GM13977 (cell line): ENCODE results near the gene RGS16.

ENCODE experiments used
- DNase-seq: peaks from one replicate; pipeline ENCODE4 v3.0.0; 2012; ENCODE audit warnings: low spot score
- CTCF ChIP-seq: IDR thresholded peaks from 2 replicates; pipeline ENCODE4 v1.5.1; 2012; ENCODE audit warnings: mild to moderate bottlenecking, control low read depth; ENCODE audit not compliant: insufficient read depth; ENCODE audit errors: extremely low read depth, missing control alignments
- in situ Hi-C: fragments of 300-500 bp; cut with MboI; formaldehyde crosslinking; loops from one replicate; pipeline ENCODE4 v1.12.0; 2022; ENCODE audit warnings: low sequenced_read_pairs, low pct_unique_long_range_greater_than_20kb, mixed read lengths, inconsistent platforms; ENCODE audit not compliant: unreplicated experiment

The RGS16 gene

GRCh38 chr1:182604175-182605164 lies at the start of gene RGS16:
Gene RGS16, minus strand, starts transcription at chr1:182604389. Its CDS starts 130 bp downstream, at chr1:182604259.
- TF ChIP-seq CTCF: no peak
- in situ Hi-C loops: no loop called here
- DNase-seq: peak; percentile 95

GRCh38 chr1:182653986-182654385 lies 49.8 kb upstream of the RGS16 start:
- no peak for TF ChIP-seq CTCF
- in situ Hi-C loops: no loop called here
- DNase-seq: no peak

- in situ Hi-C loops: no loop called here
- TF ChIP-seq CTCF: no peak
These were observed 48.7 kb upstream of the RGS16 start for GRCh38 chr1:182652933-182653332.

GRCh38 chr1:182651339-182651724 lies 47.1 kb upstream of the RGS16 start:
- TF ChIP-seq CTCF: no peak
- in situ Hi-C loops: no loop called here
- no peak for DNase-seq

More at GRCh38 chr1:182652933-182653332, 48.7 kb upstream of the RGS16 start:
- DNase-seq: no peak

- no peak for DNase-seq
- in situ Hi-C loops: no loop called here
- no peak for TF ChIP-seq CTCF
These were observed 46.6 kb upstream of the RGS16 start for GRCh38 chr1:182650678-182651338.

- in situ Hi-C loops: no loop called here
- DNase-seq: peak; percentile 45
- no peak for TF ChIP-seq CTCF
These were observed 44.9 kb upstream of the RGS16 start for GRCh38 chr1:182649041-182649440.
